HEK293 (cell line): ENCODE results near the gene SLC2A4.

Experiments
- CTCF ChIA-PET: fragments of 350-600 bp; formaldehyde crosslinking; extraction: SDS; loops from one replicate; lab custom pipeline; 2021; ENCODE audit warnings: antibody characterized with exemption; lab: Yijun Ruan, JAX
- POLR2A ChIA-PET: fragments of 300-600 bp; formaldehyde crosslinking; extraction: SDS; loops from one replicate; lab custom pipeline; 2020; ENCODE audit warnings: antibody characterized with exemption, inconsistent platforms; lab: Yijun Ruan, JAX
- H3K27ac ChIP-seq: fragments of 200-500 bp; sonication (Bioruptor generic); 2 replicates; pipeline ENCODE4 v1.5.1; 2014; ENCODE audit warnings: low read depth, low read length, control low read depth, inconsistent platforms; ENCODE audit errors: extremely low read depth
- H3K36me3 ChIP-seq, 2 experiments: fragments of 200-500 bp in 1 of 2; sonication (Bioruptor generic) in 1 of 2; 1 replicate in 1 of 2; 2 replicates in 1 of 2; pipeline ENCODE4 v1.5.1; 2014 to 2017; ENCODE audit warnings: inconsistent platforms in 2 of 2, low read length in 2 of 2; ENCODE audit not compliant: control insufficient read depth in 2 of 2, insufficient read depth in 1 of 2
- H3K4me1 ChIP-seq: fragments of 200-500 bp; sonication (Bioruptor generic); 2 replicates; pipeline ENCODE4 v1.5.1; 2014; ENCODE audit warnings: mild to moderate bottlenecking, low read length, inconsistent platforms; ENCODE audit not compliant: control insufficient read depth, insufficient read depth
- H3K4me3 ChIP-seq: 2 replicates; pipeline ENCODE4 v1.5.1; 2011; ENCODE audit warnings: low read depth, mild to moderate bottlenecking, control low read depth, low read length, moderate library complexity
- H3K9me3 ChIP-seq: fragments of 200-500 bp; sonication (Bioruptor generic); 2 replicates; pipeline ENCODE4 v1.5.1; 2014; ENCODE audit warnings: low read depth, low read length, inconsistent platforms; ENCODE audit not compliant: control insufficient read depth, insufficient read depth
- MYNN ChIP-seq: fragments of 450-650 bp; formaldehyde crosslinking; IDR thresholded peaks from 2 replicates; pipeline ENCODE4 v1.5.1; 2016; ENCODE audit warnings: missing biosample characterization, missing genetic modification characterization, borderline replicate concordance
- PBX3 ChIP-seq: sonication (generic); formaldehyde crosslinking; IDR thresholded peaks from 2 replicates; pipeline ENCODE4 v1.8.1; 2022; ENCODE audit warnings: mild to moderate bottlenecking, moderate library complexity, missing genetic modification reagents
- SCRT1 ChIP-seq: fragments of 450-650 bp; formaldehyde crosslinking; IDR thresholded peaks from 2 replicates; pipeline ENCODE4 v1.5.1; 2016; ENCODE audit warnings: missing biosample characterization, missing genetic modification characterization, borderline replicate concordance
- SP2 ChIP-seq: fragments of 450-650 bp; formaldehyde crosslinking; IDR thresholded peaks from 2 replicates; pipeline ENCODE4 v1.5.1; 2016; ENCODE audit warnings: missing biosample characterization, missing genetic modification characterization
- YY1 ChIP-seq: fragments of 450-650 bp; formaldehyde crosslinking; IDR thresholded peaks from 2 replicates; pipeline ENCODE4 v1.5.1; 2018; ENCODE audit warnings: missing biosample characterization, missing genetic modification characterization
- ZNF202 ChIP-seq: fragments of 450-650 bp; formaldehyde crosslinking; IDR thresholded peaks from 2 replicates; pipeline ENCODE4 v1.5.1; 2016; ENCODE audit warnings: missing biosample characterization, missing genetic modification characterization, borderline replicate concordance
- ZNF324 ChIP-seq: fragments of 450-650 bp; formaldehyde crosslinking; IDR thresholded peaks from 2 replicates; pipeline ENCODE4 v1.5.1; 2016; ENCODE audit warnings: missing biosample characterization, missing genetic modification characterization
- ZNF341 ChIP-seq: fragments of 450-650 bp; formaldehyde crosslinking; IDR thresholded peaks from 2 replicates; pipeline ENCODE4; 2016; ENCODE audit warnings: low read depth, missing biosample characterization, missing genetic modification characterization
- ZNF510 ChIP-seq: fragments of 450-650 bp; formaldehyde crosslinking; IDR thresholded peaks from 2 replicates; pipeline ENCODE4 v1.5.1; 2018; ENCODE audit warnings: mild to moderate bottlenecking, missing genetic modification characterization, missing biosample characterization; ENCODE audit not compliant: insufficient replicate concordance
- ZNF529 ChIP-seq: fragments of 450-650 bp; formaldehyde crosslinking; IDR thresholded peaks from 2 replicates; pipeline ENCODE4 v1.5.1; 2017; ENCODE audit warnings: missing genetic modification characterization, missing biosample characterization; ENCODE audit not compliant: insufficient replicate concordance
- ZNF585B ChIP-seq: fragments of 450-650 bp; formaldehyde crosslinking; IDR thresholded peaks from 2 replicates; pipeline ENCODE4 v1.5.1; 2016; ENCODE audit warnings: missing biosample characterization, missing genetic modification characterization
- ZNF621 ChIP-seq: fragments of 450-650 bp; formaldehyde crosslinking; IDR thresholded peaks from 2 replicates; pipeline ENCODE4 v1.5.1; 2017; ENCODE audit warnings: missing biosample characterization, missing genetic modification characterization
- ZNF692 ChIP-seq: fragments of 450-650 bp; formaldehyde crosslinking; IDR thresholded peaks from 2 replicates; pipeline ENCODE4 v1.5.1; 2016; ENCODE audit warnings: missing biosample characterization, missing genetic modification characterization
- TF ChIP-seq, protein P1 (sequence below): fragments of 450-650 bp; formaldehyde crosslinking; IDR thresholded peaks from 2 replicates; pipeline ENCODE4 v1.5.1; 2016; ENCODE audit warnings: missing biosample characterization, missing genetic modification characterization
- TF ChIP-seq, protein P2 (sequence below): fragments of 450-650 bp; formaldehyde crosslinking; IDR thresholded peaks from 2 replicates; pipeline ENCODE4 v1.5.1; 2017; ENCODE audit warnings: missing biosample characterization, missing genetic modification characterization
- TF ChIP-seq, protein P3 (sequence below): fragments of 450-650 bp; formaldehyde crosslinking; IDR thresholded peaks from 2 replicates; pipeline ENCODE4 v1.5.1; 2016; ENCODE audit warnings: missing biosample characterization, missing genetic modification characterization

SLC2A4 gene

DNA sequence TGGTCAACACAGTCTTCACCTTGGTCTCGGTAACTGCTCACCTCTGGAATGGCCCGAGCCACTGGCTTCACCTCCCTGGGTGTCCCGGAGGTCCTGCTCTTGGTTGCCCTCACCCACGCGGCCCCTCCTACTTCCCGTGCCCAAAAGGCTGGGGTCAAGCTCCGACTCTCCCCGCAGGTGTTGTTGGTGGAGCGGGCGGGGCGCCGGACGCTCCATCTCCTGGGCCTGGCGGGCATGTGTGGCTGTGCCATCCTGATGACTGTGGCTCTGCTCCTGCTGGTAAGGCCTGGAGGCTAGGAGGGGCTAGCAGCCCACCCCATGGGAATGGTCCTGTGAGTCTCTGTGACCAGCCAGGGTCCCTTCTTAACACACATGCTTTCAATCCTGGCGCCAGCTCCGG lies 3.4 kb downstream of the SLC2A4 start:
- CTCF ChIA-PET, result interaction anchor here (1.2 to 9.0 kb wide), 3 partner anchors 14 to 239 kb away, joined by 3 to 160 read pairs (median 6); no protein-coding TSS in a partner anchor
- no peak overlapping the region for H3K27ac ChIP-seq
- POLR2A ChIA-PET, result no interaction called here
- H3K36me3 ChIP-seq, result no peaks in the 10 kb centered on the region
- H3K4me1 ChIP-seq, result peaks cover 9% of the 10 kb centered on the region
- H3K4me3 ChIP-seq, result no peak overlapping the region
- no peak for TF ChIP-seq ZNF324 (tag by site-specific recombination)
- no peak for TF ChIP-seq YY1
- no peak for TF ChIP-seq ZNF529 (tag by site-specific recombination)
- TF ChIP-seq ZNF510, result no peak
- TF ChIP-seq PBX3 (CRISPR knock-in tag), result no peak
- H3K9me3 ChIP-seq, result no peaks in the 10 kb centered on the region

DNA sequence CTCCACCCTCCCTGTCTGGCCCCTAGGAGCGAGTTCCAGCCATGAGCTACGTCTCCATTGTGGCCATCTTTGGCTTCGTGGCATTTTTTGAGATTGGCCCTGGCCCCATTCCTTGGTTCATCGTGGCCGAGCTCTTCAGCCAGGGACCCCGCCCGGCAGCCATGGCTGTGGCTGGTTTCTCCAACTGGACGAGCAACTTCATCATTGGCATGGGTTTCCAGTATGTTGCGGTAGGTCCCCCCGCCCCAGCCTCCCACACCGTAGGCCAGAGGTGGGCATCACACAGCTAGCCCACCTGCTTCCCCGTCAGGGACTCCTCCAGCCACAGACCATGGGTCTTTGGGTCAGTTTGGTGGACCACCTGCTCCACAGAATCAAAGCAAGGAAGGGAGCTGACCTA lies 4.2 kb downstream of the SLC2A4 start:
- TF ChIP-seq, protein P1, sequence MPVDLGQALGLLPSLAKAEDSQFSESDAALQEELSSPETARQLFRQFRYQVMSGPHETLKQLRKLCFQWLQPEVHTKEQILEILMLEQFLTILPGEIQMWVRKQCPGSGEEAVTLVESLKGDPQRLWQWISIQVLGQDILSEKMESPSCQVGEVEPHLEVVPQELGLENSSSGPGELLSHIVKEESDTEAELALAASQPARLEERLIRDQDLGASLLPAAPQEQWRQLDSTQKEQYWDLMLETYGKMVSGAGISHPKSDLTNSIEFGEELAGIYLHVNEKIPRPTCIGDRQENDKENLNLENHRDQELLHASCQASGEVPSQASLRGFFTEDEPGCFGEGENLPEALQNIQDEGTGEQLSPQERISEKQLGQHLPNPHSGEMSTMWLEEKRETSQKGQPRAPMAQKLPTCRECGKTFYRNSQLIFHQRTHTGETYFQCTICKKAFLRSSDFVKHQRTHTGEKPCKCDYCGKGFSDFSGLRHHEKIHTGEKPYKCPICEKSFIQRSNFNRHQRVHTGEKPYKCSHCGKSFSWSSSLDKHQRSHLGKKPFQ (tag by site-specific recombination), result no peak
- TF ChIP-seq, protein P2, sequence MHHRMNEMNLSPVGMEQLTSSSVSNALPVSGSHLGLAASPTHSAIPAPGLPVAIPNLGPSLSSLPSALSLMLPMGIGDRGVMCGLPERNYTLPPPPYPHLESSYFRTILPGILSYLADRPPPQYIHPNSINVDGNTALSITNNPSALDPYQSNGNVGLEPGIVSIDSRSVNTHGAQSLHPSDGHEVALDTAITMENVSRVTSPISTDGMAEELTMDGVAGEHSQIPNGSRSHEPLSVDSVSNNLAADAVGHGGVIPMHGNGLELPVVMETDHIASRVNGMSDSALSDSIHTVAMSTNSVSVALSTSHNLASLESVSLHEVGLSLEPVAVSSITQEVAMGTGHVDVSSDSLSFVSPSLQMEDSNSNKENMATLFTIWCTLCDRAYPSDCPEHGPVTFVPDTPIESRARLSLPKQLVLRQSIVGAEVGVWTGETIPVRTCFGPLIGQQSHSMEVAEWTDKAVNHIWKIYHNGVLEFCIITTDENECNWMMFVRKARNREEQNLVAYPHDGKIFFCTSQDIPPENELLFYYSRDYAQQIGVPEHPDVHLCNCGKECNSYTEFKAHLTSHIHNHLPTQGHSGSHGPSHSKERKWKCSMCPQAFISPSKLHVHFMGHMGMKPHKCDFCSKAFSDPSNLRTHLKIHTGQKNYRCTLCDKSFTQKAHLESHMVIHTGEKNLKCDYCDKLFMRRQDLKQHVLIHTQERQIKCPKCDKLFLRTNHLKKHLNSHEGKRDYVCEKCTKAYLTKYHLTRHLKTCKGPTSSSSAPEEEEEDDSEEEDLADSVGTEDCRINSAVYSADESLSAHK, result no peak
- TF ChIP-seq, protein P3, sequence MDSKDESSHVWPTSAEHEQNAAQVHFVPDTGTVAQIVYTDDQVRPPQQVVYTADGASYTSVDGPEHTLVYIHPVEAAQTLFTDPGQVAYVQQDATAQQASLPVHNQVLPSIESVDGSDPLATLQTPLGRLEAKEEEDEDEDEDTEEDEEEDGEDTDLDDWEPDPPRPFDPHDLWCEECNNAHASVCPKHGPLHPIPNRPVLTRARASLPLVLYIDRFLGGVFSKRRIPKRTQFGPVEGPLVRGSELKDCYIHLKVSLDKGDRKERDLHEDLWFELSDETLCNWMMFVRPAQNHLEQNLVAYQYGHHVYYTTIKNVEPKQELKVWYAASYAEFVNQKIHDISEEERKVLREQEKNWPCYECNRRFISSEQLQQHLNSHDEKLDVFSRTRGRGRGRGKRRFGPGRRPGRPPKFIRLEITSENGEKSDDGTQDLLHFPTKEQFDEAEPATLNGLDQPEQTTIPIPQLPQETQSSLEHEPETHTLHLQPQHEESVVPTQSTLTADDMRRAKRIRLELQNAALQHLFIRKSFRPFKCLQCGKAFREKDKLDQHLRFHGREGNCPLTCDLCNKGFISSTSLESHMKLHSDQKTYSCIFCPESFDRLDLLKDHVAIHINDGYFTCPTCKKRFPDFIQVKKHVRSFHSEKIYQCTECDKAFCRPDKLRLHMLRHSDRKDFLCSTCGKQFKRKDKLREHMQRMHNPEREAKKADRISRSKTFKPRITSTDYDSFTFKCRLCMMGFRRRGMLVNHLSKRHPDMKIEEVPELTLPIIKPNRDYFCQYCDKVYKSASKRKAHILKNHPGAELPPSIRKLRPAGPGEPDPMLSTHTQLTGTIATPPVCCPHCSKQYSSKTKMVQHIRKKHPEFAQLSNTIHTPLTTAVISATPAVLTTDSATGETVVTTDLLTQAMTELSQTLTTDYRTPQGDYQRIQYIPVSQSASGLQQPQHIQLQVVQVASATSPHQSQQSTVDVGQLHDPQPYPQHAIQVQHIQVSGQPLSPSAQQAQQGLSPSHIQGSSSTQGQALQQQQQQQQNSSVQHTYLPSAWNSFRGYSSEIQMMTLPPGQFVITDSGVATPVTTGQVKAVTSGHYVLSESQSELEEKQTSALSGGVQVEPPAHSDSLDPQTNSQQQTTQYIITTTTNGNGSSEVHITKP (tag by site-specific recombination), result no peak
- TF ChIP-seq ZNF341 (tag by site-specific recombination), result no peak
- no peak for TF ChIP-seq ZNF510
- TF ChIP-seq ZNF692 (tag by site-specific recombination), result no peak
- no peak for TF ChIP-seq ZNF621 (tag by site-specific recombination)
- no peak for TF ChIP-seq SCRT1
- TF ChIP-seq ZNF202 (tag by site-specific recombination), result no peak
- no peak for TF ChIP-seq MYNN (tag by site-specific recombination)
- no peak for TF ChIP-seq ZNF585B (tag by site-specific recombination)
- TF ChIP-seq SP2 (tag by site-specific recombination), result no peak

More for the DNA sequence above, 4.2 kb downstream of the SLC2A4 start:
- Histone ChIP-seq H3K36me3 (no peaks in the 10 kb centered on the region), H3K4me3 (no peak overlapping the region), H3K4me1 (peaks cover 9% of the 10 kb centered on the region), H3K9me3 (no peaks in the 10 kb centered on the region), H3K27ac (no peak overlapping the region)
- ChIA-PET POLR2A (interaction anchor here (0.8 kb wide), 1 partner anchor 71 kb away, joined by 5 read pairs; no protein-coding TSS in a partner anchor), CTCF (interaction anchor here (0.6 to 9.0 kb wide), 6 partner anchors 13 to 331 kb away, joined by 3 to 160 read pairs (median 3); no protein-coding TSS in a partner anchor)
